PC-3 (cell line): ENCODE results near the gene IL1RAPL1. TPM values are rescaled to one million over a fixed set of nuclear protein-coding genes. Genes with fewer than 3 reads are reported as not detected.

Experiments
- ATAC-seq: fragments of 200-7000 bp; cut with Tn5 transposase; 2 replicates; pipeline ENCODE4 v1.9.1; 2020; ENCODE audit warnings: mild to moderate bottlenecking, moderate library complexity
- BruUV-seq: library from RNA; stranded (reverse); fragments of 400-500 nt; replicated peaks from 2 replicates; lab custom pipeline; 2021; lab: Mats Ljungman, UMichigan
- CTCF ChIA-PET: fragments of 300-600 bp; sonication (Branson Sonifier 250); formaldehyde crosslinking; loops from one replicate; lab custom pipeline; 2022; ENCODE audit warnings: antibody characterized with exemption; lab: Charles Lee
- POLR2A ChIA-PET: fragments of 300-600 bp; sonication (Branson Sonifier 250); formaldehyde crosslinking; loops from one replicate; lab custom pipeline; 2022; ENCODE audit warnings: antibody characterized with exemption; ENCODE audit not compliant: unreplicated experiment; lab: Charles Lee
- DNase-seq: peaks from one replicate; pipeline ENCODE4 v3.0.0-alpha.2; 2015
- H2AFZ ChIP-seq: fragments of 300-600 bp; sonication (generic); 2 replicates; pipeline ENCODE4 v1.6.0; 2016; ENCODE audit warnings: antibody characterized with exemption, low read length
- H3F3A ChIP-seq: fragments of 300-600 bp; sonication (generic); one replicate; pipeline ENCODE4 v1.6.0; 2017; ENCODE audit warnings: antibody characterized with exemption, low read length, control low read depth, mild to moderate bottlenecking; ENCODE audit not compliant: unreplicated experiment
- H3K27ac ChIP-seq: fragments of 300-600 bp; sonication (generic); 2 replicates; pipeline ENCODE4 v1.5.1; 2016; ENCODE audit warnings: mild to moderate bottlenecking, low read length
- H3K27me3 ChIP-seq: fragments of 300-600 bp; sonication (generic); 2 replicates; pipeline ENCODE4 v1.6.1; 2016; ENCODE audit warnings: low read length, mixed read lengths
- H3K36me3 ChIP-seq: fragments of 300-600 bp; sonication (generic); 2 replicates; pipeline ENCODE4 v1.6.1; 2016; ENCODE audit warnings: low read depth, mixed run types, low read length, mixed read lengths
- H3K4me1 ChIP-seq: fragments of 300-600 bp; sonication (generic); 2 replicates; pipeline ENCODE4 v1.5.1; 2016; ENCODE audit warnings: low read length; ENCODE audit not compliant: insufficient read depth
- H3K4me2 ChIP-seq: fragments of 300-600 bp; sonication (generic); 2 replicates; pipeline ENCODE4 v1.6.0; 2016; ENCODE audit warnings: low read length
- H3K4me3 ChIP-seq: fragments of 300-600 bp; sonication (generic); 2 replicates; pipeline ENCODE4 v1.5.1; 2016; ENCODE audit warnings: mild to moderate bottlenecking, low read length, mixed read lengths
- H3K79me2 ChIP-seq: fragments of 300-600 bp; sonication (generic); 2 replicates; pipeline ENCODE4 v1.6.1; 2017; ENCODE audit warnings: low read length, mixed read lengths
- H3K9ac ChIP-seq: fragments of 300-600 bp; sonication (generic); 2 replicates; pipeline ENCODE4 v1.6.0; 2016; ENCODE audit warnings: mild to moderate bottlenecking, low read length
- H3K9me2 ChIP-seq: fragments of 300-600 bp; sonication (generic); replicated peaks from 2 replicates; pipeline ENCODE4 v1.6.1; 2016; ENCODE audit warnings: mixed run types, low read length, mixed read lengths
- H3K9me3 ChIP-seq: fragments of 300-600 bp; sonication (generic); 2 replicates; pipeline ENCODE4 v1.6.1; 2016; ENCODE audit warnings: low read length, mixed read lengths
- H4K20me1 ChIP-seq: fragments of 300-600 bp; sonication (generic); 2 replicates; pipeline ENCODE4 v1.6.1; 2016; ENCODE audit warnings: low read length, mixed read lengths
- EZH2 ChIP-seq: fragments of 300-600 bp; sonication (generic); IDR thresholded peaks from one replicate; pipeline ENCODE4 v1.6.1; 2017; ENCODE audit warnings: antibody characterized with exemption, mild to moderate bottlenecking, low read length; ENCODE audit not compliant: unreplicated experiment
- EZH2phosphoT487 ChIP-seq: fragments of 300-600 bp; sonication (generic); IDR thresholded peaks from 2 replicates; pipeline ENCODE4 v1.6.1; 2018; ENCODE audit warnings: mild to moderate bottlenecking, antibody characterized with exemption, low read length, borderline replicate concordance
- intact Hi-C: fragments of 100-400 bp; cut with micrococcal nuclease; formaldehyde crosslinking; loops from 2 replicates; pipeline ENCODE4 v1.9.0; 2023
- total RNA-seq: library from RNA; depleted of rRNA; stranded (reverse); fragments of >200 nt; gene quantifications from 2 replicates; pipeline ENCODE4 v1.2.3, GENCODE V29; 2014
- TF ChIP-seq, protein P1 (sequence below): fragments of 300-600 bp; sonication (generic); conservative IDR thresholded peaks from 2 replicates; pipeline ENCODE4 v1.5.1; 2017; ENCODE audit warnings: antibody characterized with exemption, low read depth, mild to moderate bottlenecking, low read length

Gene IL1RAPL1
- total RNA-seq, 1 experiment from 2014 or later, result 0.44 TPM

DNA sequence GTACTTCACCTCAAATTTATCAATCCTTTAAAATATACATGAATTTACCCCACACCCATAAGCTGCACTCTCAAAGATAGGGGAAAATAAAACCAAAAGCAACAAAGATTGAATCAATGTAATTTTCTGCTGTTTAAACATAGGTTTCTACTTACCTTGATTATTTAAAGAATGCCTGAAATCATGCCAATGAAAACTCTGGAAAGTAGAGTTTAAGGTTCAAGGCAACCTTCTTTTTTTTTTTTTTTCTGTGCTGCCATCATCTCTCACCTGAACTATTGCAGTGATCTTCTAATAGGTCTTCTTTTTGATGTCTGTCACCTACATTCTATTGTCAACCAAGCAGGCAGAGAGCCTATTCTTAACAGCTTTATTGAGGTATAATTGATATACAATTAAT is 682.1 kb downstream of the IL1RAPL1 start:
- intact Hi-C loops, result no loop called here
- H3K9me3 ChIP-seq, result no peaks in the 10 kb centered on the region
- no peak overlapping the region for H3K27ac ChIP-seq
- H3K79me2 ChIP-seq, result no peaks in the 10 kb centered on the region
- no peaks in the 10 kb centered on the region for H3K4me1 ChIP-seq
- no peak overlapping the region for H3K9ac ChIP-seq
- CTCF ChIA-PET, result no interaction called here
- H3K9me2 ChIP-seq, result no peaks in the 10 kb centered on the region
- no peak overlapping the region for H3K4me2 ChIP-seq
- TF ChIP-seq EZH2phosphoT487 (no peak), EZH2 (no peak)
- TF ChIP-seq, protein P1, sequence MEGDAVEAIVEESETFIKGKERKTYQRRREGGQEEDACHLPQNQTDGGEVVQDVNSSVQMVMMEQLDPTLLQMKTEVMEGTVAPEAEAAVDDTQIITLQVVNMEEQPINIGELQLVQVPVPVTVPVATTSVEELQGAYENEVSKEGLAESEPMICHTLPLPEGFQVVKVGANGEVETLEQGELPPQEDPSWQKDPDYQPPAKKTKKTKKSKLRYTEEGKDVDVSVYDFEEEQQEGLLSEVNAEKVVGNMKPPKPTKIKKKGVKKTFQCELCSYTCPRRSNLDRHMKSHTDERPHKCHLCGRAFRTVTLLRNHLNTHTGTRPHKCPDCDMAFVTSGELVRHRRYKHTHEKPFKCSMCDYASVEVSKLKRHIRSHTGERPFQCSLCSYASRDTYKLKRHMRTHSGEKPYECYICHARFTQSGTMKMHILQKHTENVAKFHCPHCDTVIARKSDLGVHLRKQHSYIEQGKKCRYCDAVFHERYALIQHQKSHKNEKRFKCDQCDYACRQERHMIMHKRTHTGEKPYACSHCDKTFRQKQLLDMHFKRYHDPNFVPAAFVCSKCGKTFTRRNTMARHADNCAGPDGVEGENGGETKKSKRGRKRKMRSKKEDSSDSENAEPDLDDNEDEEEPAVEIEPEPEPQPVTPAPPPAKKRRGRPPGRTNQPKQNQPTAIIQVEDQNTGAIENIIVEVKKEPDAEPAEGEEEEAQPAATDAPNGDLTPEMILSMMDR, result no peak
- no peaks in the 10 kb centered on the region for H3K27me3 ChIP-seq
- BruUV-seq, result no TSS peak
- no peaks in the 10 kb centered on the region for H3F3A ChIP-seq
- ATAC-seq (no peak), DNase-seq (no peak)
- H3K4me3 ChIP-seq, result no peak overlapping the region
- POLR2A ChIA-PET, result no interaction called here
- no peaks in the 10 kb centered on the region for H4K20me1 ChIP-seq
- no peaks in the 10 kb centered on the region for H3K36me3 ChIP-seq
- no peak overlapping the region for H2AFZ ChIP-seq

DNA sequence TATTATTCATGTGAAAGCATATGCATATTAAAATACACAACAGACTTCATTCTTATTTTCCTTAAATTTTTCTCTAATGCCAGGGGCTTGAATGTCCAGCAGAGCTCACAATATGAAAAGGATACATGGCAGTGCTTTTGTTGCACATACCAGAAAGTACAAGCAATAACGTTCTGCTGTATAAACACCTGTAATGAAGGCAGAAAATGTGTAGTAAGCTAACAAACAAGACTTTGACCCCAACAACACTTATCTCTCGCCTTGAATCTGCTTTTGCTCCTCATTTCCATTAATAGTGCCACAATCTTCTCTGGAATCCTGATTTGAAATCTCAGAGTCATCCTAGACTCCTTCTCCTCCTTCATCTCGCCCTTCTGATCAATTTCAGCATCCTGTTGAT is 687.3 kb downstream of the IL1RAPL1 start:
- Histone ChIP-seq H3K27ac (no peak overlapping the region), H3K9ac (no peak overlapping the region), H3K4me1 (no peaks in the 10 kb centered on the region), H3K4me2 (no peak overlapping the region), H3F3A (no peaks in the 10 kb centered on the region), H3K36me3 (no peaks in the 10 kb centered on the region), H4K20me1 (no peaks in the 10 kb centered on the region), H3K9me3 (no peaks in the 10 kb centered on the region), H3K79me2 (no peaks in the 10 kb centered on the region), H3K9me2 (no peaks in the 10 kb centered on the region), H2AFZ (no peak overlapping the region), H3K27me3 (no peaks in the 10 kb centered on the region), H3K4me3 (no peak overlapping the region)
- intact Hi-C loops, result no loop called here
- POLR2A ChIA-PET, result no interaction called here
- CTCF ChIA-PET, result no interaction called here
- no peak for ATAC-seq
- DNase-seq, result no peak
- BruUV-seq, result no TSS peak
- TF ChIP-seq, protein P1, result no peak
- TF ChIP-seq EZH2phosphoT487, result no peak
- no peak for TF ChIP-seq EZH2

- ATAC-seq (no peak), DNase-seq (no peak)
- intact Hi-C loops, result no loop called here
- Histone ChIP-seq H3K4me2 (no peak overlapping the region), H3K27ac (no peak overlapping the region), H4K20me1 (no peaks in the 10 kb centered on the region), H3K4me1 (no peaks in the 10 kb centered on the region), H3K9ac (no peak overlapping the region), H3K9me2 (no peaks in the 10 kb centered on the region), H3K27me3 (no peaks in the 10 kb centered on the region), H3F3A (no peaks in the 10 kb centered on the region), H2AFZ (no peak overlapping the region), H3K9me3 (no peaks in the 10 kb centered on the region), H3K4me3 (no peak overlapping the region), H3K79me2 (no peaks in the 10 kb centered on the region), H3K36me3 (no peaks in the 10 kb centered on the region)
- ChIA-PET POLR2A (interaction anchor here (0.7 kb wide), 1 partner anchor 46 kb away, joined by 8 read pairs; no protein-coding TSS in a partner anchor), CTCF (no interaction called here)
- TF ChIP-seq EZH2, result no peak
- TF ChIP-seq, protein P1, result no peak
- no peak for TF ChIP-seq EZH2phosphoT487
- no TSS peak for BruUV-seq
These were observed 688.7 kb downstream of the IL1RAPL1 start for GRCh38 chrX:29275928-29276327.
